Kidney (tissue), 14 donors: ENCODE results near the gene MX2. TPM values are rescaled to one million over a fixed set of nuclear protein-coding genes. Genes with fewer than 3 reads are reported as not detected.

Source experiments
- DNase-seq, 5 donors: peaks; one replicate each; pipeline ENCODE4 v3.0.0-alpha.2; 2013 to 2020
- FAIRE-seq: peaks from 2 replicates; lab custom pipeline; 2012; peaks lifted over from hg19 to GRCh38; lab: Jason Lieb, UNC
- H3K27ac ChIP-seq, 2 donors: one replicate each; pipeline ENCODE4 v1.7.0; 2013; ENCODE audit warnings: low read depth in 2 of 2, low read length in 2 of 2, inconsistent platforms in 1 of 2
- H3K27me3 ChIP-seq: one replicate; pipeline ENCODE4 v1.7.1; 2013; ENCODE audit warnings: low read length, inconsistent platforms; ENCODE audit not compliant: control insufficient read depth, insufficient read depth
- H3K36me3 ChIP-seq, 3 donors: one replicate each; pipeline versions ENCODE4 v1.7.0 to v1.7.1; 2013; ENCODE audit warnings: low read length in 3 of 3, control low read depth in 1 of 3, inconsistent platforms in 1 of 3; ENCODE audit not compliant: insufficient read depth in 3 of 3, control insufficient read depth in 2 of 3
- H3K4me1 ChIP-seq, 3 donors: one replicate each; pipeline versions ENCODE4 v1.7.0 to v1.7.1; 2013; ENCODE audit warnings: low read length in 3 of 3, inconsistent platforms in 1 of 3, low read depth in 1 of 3; ENCODE audit not compliant: control insufficient read depth in 2 of 3, insufficient read depth in 2 of 3
- H3K4me3 ChIP-seq, 3 donors: one replicate each; pipeline versions ENCODE4 v1.7.0 to v1.8.1; 2013; ENCODE audit warnings: low read length in 3 of 3, control low read depth in 1 of 3, inconsistent platforms in 1 of 3
- H3K9ac ChIP-seq, 3 donors: one replicate each; pipeline versions ENCODE4 v1.7.0 to v1.7.1; 2013; ENCODE audit warnings: low read length in 3 of 3, control low read depth in 1 of 3, inconsistent platforms in 1 of 3
- H3K9me3 ChIP-seq, 3 donors: one replicate each; pipeline versions ENCODE4 v1.7.0 to v1.7.1; 2013; ENCODE audit warnings: low read length in 3 of 3, control low read depth in 1 of 3, inconsistent platforms in 1 of 3; ENCODE audit not compliant: control insufficient read depth in 2 of 3, insufficient read depth in 1 of 3
- CTCF ChIP-seq: IDR thresholded peaks from 3 replicates; pipeline ENCODE4 v1.5.1; 2012; ENCODE audit warnings: mild to moderate bottlenecking, moderate library complexity, borderline replicate concordance; ENCODE audit not compliant: insufficient read depth; ENCODE audit errors: extremely low read depth
- intact Hi-C: fragments of 100-400 bp; cut with DNase I; formaldehyde crosslinking; loops from one replicate; pipeline ENCODE4 v1.11.1; 2022
- polyA plus RNA-seq: library from polyadenylated mRNA; stranded (reverse); fragments of 350-450 nt; fragmentation: Illumina TruSeq; extraction: RNeasy Lipid Tissue Mini Kit (QIAGEN cat#74804); gene quantifications from one replicate; pipeline ENCODE4 v1.2.3, GENCODE V29; 2014; ENCODE audit warnings: low read depth, low replicate concordance; ENCODE audit not compliant: insufficient read depth
- total RNA-seq: library from RNA; stranded (reverse); fragmentation: NEBNext Ultra II Directional; extraction: Animal tissue kit (Norgen Biotek cat#: 25700); gene quantifications from one replicate; pipeline ENCODE4 v1.2.1, GENCODE V29; 2021
- donor health status: control.
- donor health status: control.
- donor health status: control.
- donor health status: control.
- donor health status: control.
- donor health status: DM: yes; HTN: yes; CAD: no.
- donor health status: Normal renal cell carcinoma (clear cell type).

Gene MX2
- total and polyA plus RNA-seq, 2 donors from 2014 or later: 4.3 to 11.7 TPM

GRCh38 chr21:41431788-41432548, 70.1 kb downstream of the MX2 start:
- no peak overlapping the region for H3K9ac ChIP-seq
- H3K27me3 ChIP-seq: no peaks in the 10 kb centered on the region
- peaks cover 0 to 24% (median 9%) of the 10 kb centered on the region in 3 donors for H3K36me3 ChIP-seq
- intact Hi-C loops: no loop called here
- no peak overlapping the region for H3K4me3 ChIP-seq
- H3K4me1 ChIP-seq: peaks cover 0 to 3% (median 0%) of the 10 kb centered on the region in 3 donors
- no peak for FAIRE-seq
- no peaks in the 10 kb centered on the region for H3K9me3 ChIP-seq
- TF ChIP-seq CTCF: no peak
- no peak overlapping the region for H3K27ac ChIP-seq
- no peak for DNase-seq

- H3K27me3 ChIP-seq: no peaks in the 10 kb centered on the region
- no peak for TF ChIP-seq CTCF
- no peak for FAIRE-seq
- no peaks in the 10 kb centered on the region for H3K9me3 ChIP-seq
- no peak overlapping the region for H3K27ac ChIP-seq
- peaks cover 0 to 25% (median 13%) of the 10 kb centered on the region in 3 donors for H3K36me3 ChIP-seq
- no peaks in the 10 kb centered on the region for H3K4me1 ChIP-seq
- H3K4me3 ChIP-seq: no peak overlapping the region
- no peak overlapping the region for H3K9ac ChIP-seq
- DNase-seq: no peak
- intact Hi-C loops: no loop called here
Observed at GRCh38 chr21:41432562-41433460, 71.0 kb downstream of the MX2 start.

GRCh38 chr21:41433566-41433965, 71.7 kb downstream of the MX2 start:
- DNase-seq (no peak), FAIRE-seq (no peak)
- no peak for TF ChIP-seq CTCF
- peaks cover 0 to 26% (median 14%) of the 10 kb centered on the region in 3 donors for H3K36me3 ChIP-seq
- H3K27me3 ChIP-seq: no peaks in the 10 kb centered on the region
- H3K4me3 ChIP-seq: no peak overlapping the region
- intact Hi-C loops: no loop called here
- H3K27ac ChIP-seq: no peak overlapping the region
- H3K4me1 ChIP-seq: no peaks in the 10 kb centered on the region
- H3K9ac ChIP-seq: no peak overlapping the region
- H3K9me3 ChIP-seq: no peaks in the 10 kb centered on the region
